ENCODE data around the gene ARID1B.

The ARID1B gene

GRCh38 chr6:156875062-156875461 is 97.9 kb downstream of the ARID1B start:
- no peak for DNase-seq (ENCODE audit: extremely low read depth in 1 of 2, low read depth in 1 of 2)

GRCh38 chr6:156876302-156876701 is 99.1 kb downstream of the ARID1B start:
- no peak for DNase-seq (ENCODE audit: extremely low read depth in 1 of 2, low read depth in 1 of 2)

- no peak for DNase-seq (ENCODE audit: extremely low read depth in 1 of 2, low read depth in 1 of 2)
These were observed 100.1 kb downstream of the ARID1B start for GRCh38 chr6:156877126-156877863.

- no peak for DNase-seq (ENCODE audit: extremely low read depth in 1 of 2, low read depth in 1 of 2)
These were observed 101.5 kb downstream of the ARID1B start for GRCh38 chr6:156878681-156879080.

- DNase-seq (ENCODE audit: extremely low read depth in 1 of 2, low read depth in 1 of 2): no peak
These were observed 102.0 kb downstream of the ARID1B start for GRCh38 chr6:156879186-156879585.

GRCh38 chr6:156879591-156879990 is 102.4 kb downstream of the ARID1B start:
- DNase-seq (ENCODE audit: extremely low read depth in 1 of 2, low read depth in 1 of 2): no peak

GRCh38 chr6:156880913-156881312 is 103.7 kb downstream of the ARID1B start:
- no peak for DNase-seq (ENCODE audit: extremely low read depth in 1 of 2, low read depth in 1 of 2)

GRCh38 chr6:156881687-156882629 is 104.8 kb downstream of the ARID1B start:
- DNase-seq (ENCODE audit: extremely low read depth in 1 of 2, low read depth in 1 of 2): no peak

GRCh38 chr6:156883497-156884252 is 106.5 kb downstream of the ARID1B start:
- no peak for DNase-seq (ENCODE audit: extremely low read depth in 1 of 2, low read depth in 1 of 2)

GRCh38 chr6:156884306-156884705 is 107.1 kb downstream of the ARID1B start:
- no peak for DNase-seq (ENCODE audit: extremely low read depth in 1 of 2, low read depth in 1 of 2)

- DNase-seq (ENCODE audit: extremely low read depth in 1 of 2, low read depth in 1 of 2): no peak
These were observed 108.4 kb downstream of the ARID1B start for GRCh38 chr6:156885562-156885961.

GRCh38 chr6:156886409-156886808 is 109.2 kb downstream of the ARID1B start:
- no peak for DNase-seq (ENCODE audit: extremely low read depth in 1 of 2, low read depth in 1 of 2)

GRCh38 chr6:156887623-156888269 is 110.6 kb downstream of the ARID1B start:
- no peak for DNase-seq (ENCODE audit: extremely low read depth in 1 of 2, low read depth in 1 of 2)

- no peak for DNase-seq (ENCODE audit: extremely low read depth in 1 of 2, low read depth in 1 of 2)
These were observed 112.3 kb downstream of the ARID1B start for GRCh38 chr6:156889469-156889868.

- no peak for DNase-seq (ENCODE audit: extremely low read depth in 1 of 2, low read depth in 1 of 2)
These were observed 112.8 kb downstream of the ARID1B start for GRCh38 chr6:156889986-156890385.

GRCh38 chr6:156890627-156891314 is 113.6 kb downstream of the ARID1B start:
- no peak for DNase-seq (ENCODE audit: extremely low read depth in 1 of 2, low read depth in 1 of 2)

GRCh38 chr6:156897907-156898531 is 120.8 kb downstream of the ARID1B start:
- DNase-seq (ENCODE audit: extremely low read depth in 1 of 2, low read depth in 1 of 2): no peak

GRCh38 chr6:156899071-156899470 is 121.9 kb downstream of the ARID1B start:
- DNase-seq (ENCODE audit: extremely low read depth in 1 of 2, low read depth in 1 of 2): no peak

- no peak for DNase-seq (ENCODE audit: extremely low read depth in 1 of 2, low read depth in 1 of 2)
These were observed 122.5 kb downstream of the ARID1B start for GRCh38 chr6:156899532-156900135.
